ENCODE measurements around the gene GTF2H1. TPM values are rescaled to one million over a fixed set of nuclear protein-coding genes. Genes with fewer than 3 reads are reported as not detected.

Gene GTF2H1
- total and polyA plus RNA-seq, 2 donors from 2014 or later = 21.4 to 43.2 TPM

DNA sequence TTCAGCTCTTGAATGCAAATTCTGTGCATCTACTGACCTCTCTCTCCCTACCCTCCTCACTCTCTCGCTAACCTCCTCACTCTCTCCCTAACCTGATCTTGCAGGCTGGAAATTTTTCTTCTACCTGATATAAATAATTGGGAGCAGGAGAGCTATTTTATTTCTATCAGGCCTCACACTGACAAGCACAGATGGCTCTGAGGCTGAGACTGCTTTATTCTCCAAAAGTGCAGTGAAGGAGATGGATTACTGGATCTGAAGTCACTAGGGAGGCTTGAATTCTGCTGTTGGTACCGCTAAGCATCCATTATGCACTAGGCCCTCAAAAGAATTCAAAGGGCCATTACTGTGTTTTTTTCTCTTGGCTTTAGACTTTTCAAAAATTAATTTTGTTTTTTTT lies 52.6 kb downstream of the GTF2H1 start:
- TF ChIP-seq, protein P1, sequence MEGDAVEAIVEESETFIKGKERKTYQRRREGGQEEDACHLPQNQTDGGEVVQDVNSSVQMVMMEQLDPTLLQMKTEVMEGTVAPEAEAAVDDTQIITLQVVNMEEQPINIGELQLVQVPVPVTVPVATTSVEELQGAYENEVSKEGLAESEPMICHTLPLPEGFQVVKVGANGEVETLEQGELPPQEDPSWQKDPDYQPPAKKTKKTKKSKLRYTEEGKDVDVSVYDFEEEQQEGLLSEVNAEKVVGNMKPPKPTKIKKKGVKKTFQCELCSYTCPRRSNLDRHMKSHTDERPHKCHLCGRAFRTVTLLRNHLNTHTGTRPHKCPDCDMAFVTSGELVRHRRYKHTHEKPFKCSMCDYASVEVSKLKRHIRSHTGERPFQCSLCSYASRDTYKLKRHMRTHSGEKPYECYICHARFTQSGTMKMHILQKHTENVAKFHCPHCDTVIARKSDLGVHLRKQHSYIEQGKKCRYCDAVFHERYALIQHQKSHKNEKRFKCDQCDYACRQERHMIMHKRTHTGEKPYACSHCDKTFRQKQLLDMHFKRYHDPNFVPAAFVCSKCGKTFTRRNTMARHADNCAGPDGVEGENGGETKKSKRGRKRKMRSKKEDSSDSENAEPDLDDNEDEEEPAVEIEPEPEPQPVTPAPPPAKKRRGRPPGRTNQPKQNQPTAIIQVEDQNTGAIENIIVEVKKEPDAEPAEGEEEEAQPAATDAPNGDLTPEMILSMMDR (IDR thresholded peaks at IDR 0.05; ENCODE audit: borderline replicate concordance, extremely low read depth, insufficient read depth) = no peak
- Histone ChIP-seq H3K9me3 (ENCODE audit: control insufficient read depth in 2 of 3, insufficient read depth in 1 of 3, low read length in 3 of 3) (no peaks in the 10 kb centered on the region), H3K36me3 (ENCODE audit: control insufficient read depth in 2 of 3, insufficient read depth in 3 of 3, low read length in 3 of 3) (no peaks in the 10 kb centered on the region), H3K4me1 (ENCODE audit: control insufficient read depth in 2 of 3, insufficient read depth in 2 of 3, low read depth in 1 of 3, low read length in 3 of 3) (no peaks in the 10 kb centered on the region), H3K27me3 (ENCODE audit: control insufficient read depth, insufficient read depth, low read length) (no peaks in the 10 kb centered on the region), H3K27ac (ENCODE audit: low read depth in 2 of 2, low read length in 2 of 2) (no peak overlapping the region), H3K9ac (ENCODE audit: low read length in 3 of 3) (no peak overlapping the region), H3K4me3 (ENCODE audit: low read length in 3 of 3) (no peak overlapping the region)
- intact Hi-C loops (cut with DNase I) = no loop called here
- FAIRE-seq (no peak), DNase-seq (no peak)

DNA sequence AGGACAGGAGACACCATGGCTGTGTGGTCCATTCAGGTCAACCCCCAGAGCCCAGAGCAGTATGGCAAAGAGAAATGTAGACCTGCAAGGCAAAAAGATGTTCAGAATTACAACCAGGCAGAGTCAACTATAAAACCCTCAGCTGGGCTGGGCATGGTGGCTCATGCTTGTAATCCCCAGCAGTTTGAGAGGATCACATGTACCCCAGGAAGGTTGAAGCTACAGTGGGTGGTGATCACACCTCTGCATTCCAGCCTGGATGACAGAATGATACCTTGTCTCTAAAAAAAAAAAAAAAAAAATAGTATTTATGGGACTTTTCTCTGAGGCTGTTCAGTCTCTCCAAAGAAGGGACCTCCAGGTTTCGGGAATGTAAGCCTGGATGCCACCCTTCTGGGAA lies 53.6 kb downstream of the GTF2H1 start:
- Histone ChIP-seq H3K36me3 (ENCODE audit: control insufficient read depth in 2 of 3, insufficient read depth in 3 of 3, low read length in 3 of 3) (no peaks in the 10 kb centered on the region), H3K4me1 (ENCODE audit: control insufficient read depth in 2 of 3, insufficient read depth in 2 of 3, low read depth in 1 of 3, low read length in 3 of 3) (no peaks in the 10 kb centered on the region), H3K27me3 (ENCODE audit: control insufficient read depth, insufficient read depth, low read length) (no peaks in the 10 kb centered on the region), H3K27ac (ENCODE audit: low read depth in 2 of 2, low read length in 2 of 2) (no peak overlapping the region), H3K4me3 (ENCODE audit: low read length in 3 of 3) (no peak overlapping the region), H3K9me3 (ENCODE audit: control insufficient read depth in 2 of 3, insufficient read depth in 1 of 3, low read length in 3 of 3) (no peaks in the 10 kb centered on the region), H3K9ac (ENCODE audit: low read length in 3 of 3) (no peak overlapping the region)
- intact Hi-C loops (cut with DNase I) = no loop called here
- DNase-seq = no peak
- TF ChIP-seq, protein P1 (IDR thresholded peaks at IDR 0.05; ENCODE audit: borderline replicate concordance, extremely low read depth, insufficient read depth) = no peak
- FAIRE-seq = no peak

DNA sequence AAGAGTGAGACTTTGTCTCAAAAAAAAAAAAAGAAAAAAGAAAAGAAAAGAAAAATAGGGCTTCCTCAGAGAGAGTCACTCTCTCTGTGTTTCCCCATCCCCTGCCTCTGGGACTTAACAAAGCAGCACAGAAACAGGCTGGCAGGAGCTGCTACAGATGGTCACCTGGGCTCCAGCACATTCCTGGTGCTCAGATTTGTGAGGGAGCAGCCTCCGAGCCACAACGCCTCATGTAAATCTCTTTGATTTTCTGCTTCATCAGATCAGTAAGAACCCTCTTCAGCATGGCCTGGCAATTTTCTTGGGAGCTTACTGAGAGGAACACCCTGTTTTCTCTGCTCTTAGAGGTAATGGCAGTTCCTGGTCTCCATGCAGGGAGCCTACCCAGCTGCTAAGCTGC lies 56.8 kb downstream of the GTF2H1 start:
- Histone ChIP-seq H3K4me3 (ENCODE audit: low read length in 3 of 3) (no peak overlapping the region), H3K4me1 (ENCODE audit: control insufficient read depth in 2 of 3, insufficient read depth in 2 of 3, low read depth in 1 of 3, low read length in 3 of 3) (peaks cover 0 to 17% (median 16%) of the 10 kb centered on the region in 3 donors), H3K9me3 (ENCODE audit: control insufficient read depth in 2 of 3, insufficient read depth in 1 of 3, low read length in 3 of 3) (no peaks in the 10 kb centered on the region), H3K36me3 (ENCODE audit: control insufficient read depth in 2 of 3, insufficient read depth in 3 of 3, low read length in 3 of 3) (no peaks in the 10 kb centered on the region), H3K27me3 (ENCODE audit: control insufficient read depth, insufficient read depth, low read length) (no peaks in the 10 kb centered on the region), H3K27ac (ENCODE audit: low read depth in 2 of 2, low read length in 2 of 2) (no peak overlapping the region), H3K9ac (ENCODE audit: low read length in 3 of 3) (no peak overlapping the region)
- TF ChIP-seq, protein P1 (IDR thresholded peaks at IDR 0.05; ENCODE audit: borderline replicate concordance, extremely low read depth, insufficient read depth) = no peak
- DNase-seq = peak in 1 of 5 donors; percentile 24
- intact Hi-C loops (cut with DNase I) = no loop called here
- FAIRE-seq = no peak

Measured in kidney (tissue), 14 donors.